HepG2 (cell line): ENCODE results near the gene SLC24A4. TPM values are rescaled to one million over a fixed set of nuclear protein-coding genes. Genes with fewer than 3 reads are reported as not detected.

Experiments used
- ARNTL ChIP-seq: sonication (generic); formaldehyde crosslinking; IDR thresholded peaks from 2 replicates; pipeline ENCODE4 v1.4.0; 2020; ENCODE audit warnings: mild to moderate bottlenecking, missing genetic modification reagents
- ATF3 ChIP-seq: sonication (generic); formaldehyde crosslinking; IDR thresholded peaks from 2 replicates; pipeline ENCODE4 v1.4.0; 2020; ENCODE audit warnings: missing genetic modification reagents
- FOSL1 ChIP-seq: sonication (generic); formaldehyde crosslinking; IDR thresholded peaks from 2 replicates; pipeline ENCODE4 v1.9.0; 2021; ENCODE audit warnings: missing genetic modification reagents, borderline replicate concordance
- HOXA9 ChIP-seq: sonication (generic); formaldehyde crosslinking; IDR thresholded peaks from 2 replicates; pipeline ENCODE4 v1.8.1; 2022; ENCODE audit warnings: missing genetic modification reagents, mild to moderate bottlenecking, moderate library complexity, borderline replicate concordance
- KDM6A ChIP-seq: IDR thresholded peaks from 2 replicates; pipeline ENCODE4 v1.6.1; 2016; ENCODE audit warnings: low read depth
- MIER2 ChIP-seq: IDR thresholded peaks from 2 replicates; pipeline ENCODE4 v1.6.1; 2016; ENCODE audit warnings: missing biosample characterization, missing genetic modification reagents
- NCOR1 ChIP-seq: fragments of 200-600 bp; sonication (generic); IDR thresholded peaks from 2 replicates; pipeline ENCODE4 v1.7.0; 2017; ENCODE audit warnings: antibody characterized with exemption, low read length, borderline replicate concordance
- NFKBIZ ChIP-seq: IDR thresholded peaks from 2 replicates; pipeline ENCODE4 v1.6.1; 2018; ENCODE audit warnings: missing genetic modification reagents, missing compliant biosample characterization
- PTBP1 ChIP-seq: fragments of 200-400 bp; formaldehyde crosslinking; IDR thresholded peaks from 2 replicates; pipeline ENCODE4 v1.6.1; 2018; ENCODE audit warnings: low read length, low read depth; ENCODE audit not compliant: poor library complexity, severe bottlenecking
- SAFB2 ChIP-seq: sonication (generic); formaldehyde crosslinking; IDR thresholded peaks from 2 replicates; pipeline ENCODE4 v1.5.1; 2020; ENCODE audit warnings: missing genetic modification reagents, low read depth, mild to moderate bottlenecking, borderline replicate concordance
- SMAD3 ChIP-seq: sonication (generic); formaldehyde crosslinking; IDR thresholded peaks from 2 replicates; pipeline ENCODE4 v1.4.0; 2020; ENCODE audit warnings: missing genetic modification reagents
- ZMYM2 ChIP-seq: sonication (generic); formaldehyde crosslinking; IDR thresholded peaks from 2 replicates; pipeline ENCODE4 v1.8.0; 2022; ENCODE audit warnings: mild to moderate bottlenecking, missing genetic modification reagents
- ZNF451 ChIP-seq: sonication (generic); formaldehyde crosslinking; IDR thresholded peaks from 2 replicates; pipeline ENCODE4 v1.5.0; 2020; ENCODE audit warnings: mild to moderate bottlenecking, missing genetic modification reagents
- ZNF556 ChIP-seq: sonication (generic); formaldehyde crosslinking; IDR thresholded peaks from 2 replicates; pipeline ENCODE4 v1.4.0; 2020; ENCODE audit warnings: mild to moderate bottlenecking, missing genetic modification reagents, borderline replicate concordance
- ZNF619 ChIP-seq: sonication (generic); formaldehyde crosslinking; IDR thresholded peaks from 2 replicates; pipeline ENCODE4 v1.4.0; 2020; ENCODE audit warnings: mild to moderate bottlenecking, missing genetic modification reagents
- ZNF761 ChIP-seq: sonication (generic); formaldehyde crosslinking; conservative IDR thresholded peaks from 2 replicates; pipeline ENCODE4 v1.4.0; 2020; ENCODE audit warnings: mild to moderate bottlenecking, missing genetic modification reagents
- polyA plus RNA-seq, 8 experiments: library from polyadenylated mRNA; depleted of rRNA in 3 of 8; stranded (reverse) in 7 of 8; unstranded in 1 of 8; fragments of >200 nt; fragmentation: Illumina TruSeq in 4 of 8; extraction: Trizol in 4 of 8; gene quantifications; 2 replicates each; pipeline versions ENCODE4 v1.2.1 to v1.2.3, GENCODE V29; 2011 to 2016; ENCODE audit warnings: low read depth in 4 of 8, missing spikeins in 1 of 8, mixed read lengths in 1 of 8; ENCODE audit not compliant: insufficient read depth in 1 of 8
- total RNA-seq, 5 experiments: library from RNA; depleted of rRNA; stranded (reverse); fragments of >200 nt; fragmentation: Illumina TruSeq; extraction: Trizol; gene quantifications; 2 replicates each; pipeline ENCODE4 v1.2.3, GENCODE V29; 2016; ENCODE audit warnings: low read depth in 1 of 5
- TF ChIP-seq, protein P1 (sequence below): sonication (generic); formaldehyde crosslinking; IDR thresholded peaks from 2 replicates; pipeline ENCODE4 v1.4.0; 2020; ENCODE audit warnings: missing genetic modification reagents
- TF ChIP-seq, protein P2 (sequence below): sonication (generic); formaldehyde crosslinking; IDR thresholded peaks from 2 replicates; pipeline ENCODE4 v1.4.0; 2020; ENCODE audit warnings: mild to moderate bottlenecking, missing genetic modification reagents
- TF ChIP-seq, protein P3 (sequence below): sonication (generic); formaldehyde crosslinking; IDR thresholded peaks from 2 replicates; pipeline ENCODE4 v1.5.1; 2020; ENCODE audit warnings: missing genetic modification reagents, mild to moderate bottlenecking, borderline replicate concordance
- TF ChIP-seq, protein P4 (sequence below): sonication (generic); formaldehyde crosslinking; IDR thresholded peaks from 2 replicates; pipeline ENCODE4 v1.8.0; 2022; ENCODE audit warnings: low read depth, missing genetic modification reagents
- TF ChIP-seq, protein P5 (sequence below): IDR thresholded peaks from 2 replicates; pipeline ENCODE4 v1.6.1; 2016; ENCODE audit warnings: missing compliant biosample characterization, missing genetic modification reagents, borderline replicate concordance

SLC24A4 gene
- total and polyA plus RNA-seq, 2 of the 13 experiments (the other 11 are each of a cell fraction or from before 2014, with no cell fraction given): not detected

DNA sequence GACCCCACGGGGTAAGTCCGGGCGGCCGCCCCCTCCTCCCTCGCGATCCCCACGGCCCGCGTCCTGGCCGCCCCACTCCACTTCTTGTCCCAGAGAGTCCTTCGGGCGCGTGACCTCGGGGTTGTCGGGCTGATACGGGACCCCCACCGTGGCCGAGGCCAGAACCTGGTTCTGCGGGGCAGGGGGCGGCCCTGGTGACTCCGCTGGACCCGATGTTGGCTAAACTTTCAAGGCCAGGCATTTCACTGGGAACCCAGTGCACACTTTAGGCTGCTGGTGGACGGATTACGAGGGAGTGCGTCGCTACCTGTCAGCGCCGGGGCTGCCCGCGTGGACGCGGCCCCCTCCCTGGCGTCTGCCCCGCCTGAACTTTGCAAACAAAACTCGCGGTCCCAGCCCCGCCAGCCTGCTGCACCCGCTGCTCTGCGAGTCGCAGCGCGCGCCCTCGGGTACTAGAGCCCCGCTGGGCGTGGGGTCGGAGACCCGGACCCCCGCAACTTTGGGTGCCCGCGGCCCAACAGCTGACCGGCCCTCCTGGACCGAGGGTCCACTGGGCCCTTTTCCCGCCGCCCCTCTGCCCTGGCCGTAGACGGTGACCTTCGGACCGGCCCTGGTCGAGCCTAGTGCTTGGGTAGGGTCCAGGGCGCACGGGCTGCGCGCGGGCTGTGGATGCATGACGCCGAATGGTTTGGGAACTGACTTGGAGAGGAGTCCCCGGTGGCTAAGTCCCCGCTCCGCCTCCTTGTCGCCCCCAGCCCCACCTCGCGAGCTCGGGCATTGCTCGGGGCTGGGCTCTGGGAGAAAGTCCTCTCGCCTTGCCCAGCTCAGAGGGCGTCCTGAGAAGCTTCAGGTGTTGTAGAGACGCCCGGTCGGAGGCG, 191.2 kb downstream of the SLC24A4 start (continued):
- TF ChIP-seq, protein P1, sequence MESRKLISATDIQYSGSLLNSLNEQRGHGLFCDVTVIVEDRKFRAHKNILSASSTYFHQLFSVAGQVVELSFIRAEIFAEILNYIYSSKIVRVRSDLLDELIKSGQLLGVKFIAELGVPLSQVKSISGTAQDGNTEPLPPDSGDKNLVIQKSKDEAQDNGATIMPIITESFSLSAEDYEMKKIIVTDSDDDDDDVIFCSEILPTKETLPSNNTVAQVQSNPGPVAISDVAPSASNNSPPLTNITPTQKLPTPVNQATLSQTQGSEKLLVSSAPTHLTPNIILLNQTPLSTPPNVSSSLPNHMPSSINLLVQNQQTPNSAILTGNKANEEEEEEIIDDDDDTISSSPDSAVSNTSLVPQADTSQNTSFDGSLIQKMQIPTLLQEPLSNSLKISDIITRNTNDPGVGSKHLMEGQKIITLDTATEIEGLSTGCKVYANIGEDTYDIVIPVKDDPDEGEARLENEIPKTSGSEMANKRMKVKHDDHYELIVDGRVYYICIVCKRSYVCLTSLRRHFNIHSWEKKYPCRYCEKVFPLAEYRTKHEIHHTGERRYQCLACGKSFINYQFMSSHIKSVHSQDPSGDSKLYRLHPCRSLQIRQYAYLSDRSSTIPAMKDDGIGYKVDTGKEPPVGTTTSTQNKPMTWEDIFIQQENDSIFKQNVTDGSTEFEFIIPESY (CRISPR knock-in tag): no peak
- no peak for TF ChIP-seq KDM6A (CRISPR knock-in tag)
- peak; percentile 24; the same call in 1 of the 2 replicates for TF ChIP-seq ARNTL (CRISPR knock-in tag)
- no peak for TF ChIP-seq ZNF619
- TF ChIP-seq, protein P2, sequence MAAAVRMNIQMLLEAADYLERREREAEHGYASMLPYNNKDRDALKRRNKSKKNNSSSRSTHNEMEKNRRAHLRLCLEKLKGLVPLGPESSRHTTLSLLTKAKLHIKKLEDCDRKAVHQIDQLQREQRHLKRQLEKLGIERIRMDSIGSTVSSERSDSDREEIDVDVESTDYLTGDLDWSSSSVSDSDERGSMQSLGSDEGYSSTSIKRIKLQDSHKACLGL: peak; percentile 60; the same call in 1 of the 2 replicates
- TF ChIP-seq MIER2 (CRISPR knock-in tag): no peak
- TF ChIP-seq PTBP1: peak; percentile 7
- TF ChIP-seq FOSL1 (CRISPR knock-in tag): 0 out of 2 replicates have a peak, but pooled peaks have one; percentile 21
- TF ChIP-seq ZNF761: 0 out of 2 replicates have a peak, but pooled peaks have one; percentile 18
- no peak for TF ChIP-seq HOXA9 (CRISPR knock-in tag)
- no peak for TF ChIP-seq NFKBIZ
- TF ChIP-seq ZNF451 (CRISPR knock-in tag): 0 out of 2 replicates have a peak, but pooled peaks have one; percentile 30
- no peak for TF ChIP-seq SAFB2 (CRISPR knock-in tag)
- TF ChIP-seq ZNF556 (CRISPR knock-in tag): peak; percentile 76; the same call in 1 of the 2 replicates
- TF ChIP-seq ATF3 (CRISPR knock-in tag): peak; percentile 43
- peak; percentile 71; the same call in 1 of the 2 replicates for TF ChIP-seq ZMYM2
- TF ChIP-seq, protein P3, sequence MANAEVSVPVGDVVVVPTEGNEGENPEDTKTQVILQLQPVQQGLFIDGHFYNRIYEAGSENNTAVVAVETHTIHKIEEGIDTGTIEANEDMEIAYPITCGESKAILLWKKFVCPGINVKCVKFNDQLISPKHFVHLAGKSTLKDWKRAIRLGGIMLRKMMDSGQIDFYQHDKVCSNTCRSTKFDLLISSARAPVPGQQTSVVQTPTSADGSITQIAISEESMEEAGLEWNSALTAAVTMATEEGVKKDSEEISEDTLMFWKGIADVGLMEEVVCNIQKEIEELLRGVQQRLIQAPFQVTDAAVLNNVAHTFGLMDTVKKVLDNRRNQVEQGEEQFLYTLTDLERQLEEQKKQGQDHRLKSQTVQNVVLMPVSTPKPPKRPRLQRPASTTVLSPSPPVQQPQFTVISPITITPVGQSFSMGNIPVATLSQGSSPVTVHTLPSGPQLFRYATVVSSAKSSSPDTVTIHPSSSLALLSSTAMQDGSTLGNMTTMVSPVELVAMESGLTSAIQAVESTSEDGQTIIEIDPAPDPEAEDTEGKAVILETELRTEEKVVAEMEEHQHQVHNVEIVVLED (CRISPR knock-in tag): peak; percentile 34; the same call in 1 of the 2 replicates
- TF ChIP-seq, protein P4, sequence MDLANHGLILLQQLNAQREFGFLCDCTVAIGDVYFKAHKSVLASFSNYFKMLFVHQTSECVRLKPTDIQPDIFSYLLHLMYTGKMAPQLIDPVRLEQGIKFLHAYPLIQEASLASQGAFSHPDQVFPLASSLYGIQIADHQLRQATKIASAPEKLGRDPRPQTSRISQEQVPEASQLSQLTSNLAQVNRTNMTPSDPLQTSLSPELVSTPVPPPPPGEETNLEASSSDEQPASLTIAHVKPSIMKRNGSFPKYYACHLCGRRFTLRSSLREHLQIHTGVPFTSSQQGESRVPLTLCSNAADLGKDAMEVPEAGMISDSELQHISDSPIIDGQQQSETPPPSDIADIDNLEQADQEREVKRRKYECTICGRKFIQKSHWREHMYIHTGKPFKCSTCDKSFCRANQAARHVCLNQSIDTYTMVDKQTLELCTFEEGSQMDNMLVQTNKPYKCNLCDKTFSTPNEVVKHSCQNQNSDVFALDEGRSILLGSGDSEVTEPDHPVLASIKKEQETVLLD (CRISPR knock-in tag): no peak
- TF ChIP-seq NCOR1: peak; percentile 74
- no peak for TF ChIP-seq SMAD3
- TF ChIP-seq, protein P5, sequence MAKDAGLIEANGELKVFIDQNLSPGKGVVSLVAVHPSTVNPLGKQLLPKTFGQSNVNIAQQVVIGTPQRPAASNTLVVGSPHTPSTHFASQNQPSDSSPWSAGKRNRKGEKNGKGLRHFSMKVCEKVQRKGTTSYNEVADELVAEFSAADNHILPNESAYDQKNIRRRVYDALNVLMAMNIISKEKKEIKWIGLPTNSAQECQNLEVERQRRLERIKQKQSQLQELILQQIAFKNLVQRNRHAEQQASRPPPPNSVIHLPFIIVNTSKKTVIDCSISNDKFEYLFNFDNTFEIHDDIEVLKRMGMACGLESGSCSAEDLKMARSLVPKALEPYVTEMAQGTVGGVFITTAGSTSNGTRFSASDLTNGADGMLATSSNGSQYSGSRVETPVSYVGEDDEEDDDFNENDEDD (CRISPR knock-in tag): peak; percentile 87
